H1 (cell line): ENCODE measurements around the gene SAP30L.

Experiments
- CHD7 ChIP-seq: fragments of 300-600 bp; sonication (generic); IDR thresholded peaks from 2 replicates; pipeline ENCODE4 v1.7.1; 2012; ENCODE audit warnings: low read length, moderate library complexity, mild to moderate bottlenecking, inconsistent platforms; ENCODE audit not compliant: insufficient replicate concordance
- CREB1 ChIP-seq: IDR thresholded peaks from 2 replicates; pipeline ENCODE4 v1.6.1; 2012; ENCODE audit warnings: inconsistent platforms
- CTCF ChIP-seq, 3 experiments: IDR thresholded peaks; 1 replicate in 2 of 3; 2 replicates in 1 of 3; pipeline versions ENCODE4 v1.5.1 to v1.6.1; 2011; ENCODE audit warnings: low read length in 3 of 3, mild to moderate bottlenecking in 3 of 3, inconsistent platforms in 2 of 3, low read depth in 1 of 3, moderate library complexity in 1 of 3; ENCODE audit not compliant: insufficient read depth in 1 of 3; ENCODE audit errors: control extremely low read depth in 1 of 3
- EP300 ChIP-seq, 2 experiments: IDR thresholded peaks; 1 replicate in 1 of 2; 2 replicates in 1 of 2; pipeline ENCODE4 v1.6.1; 2011 to 2012; ENCODE audit warnings: low read depth in 2 of 2, low read length in 2 of 2, mild to moderate bottlenecking in 2 of 2, borderline replicate concordance in 1 of 2, inconsistent platforms in 1 of 2, moderate library complexity in 1 of 2
- EZH2 ChIP-seq: fragments of 200-600 bp; sonication (generic); IDR thresholded peaks from 2 replicates; pipeline ENCODE4 v1.7.1; 2012; ENCODE audit warnings: low read depth, mild to moderate bottlenecking, moderate library complexity, low read length, inconsistent platforms; ENCODE audit not compliant: severe bottlenecking
- MAX ChIP-seq: IDR thresholded peaks from 2 replicates; pipeline ENCODE4 v1.6.1; 2012; ENCODE audit warnings: inconsistent platforms
- RFX5 ChIP-seq: IDR thresholded peaks from 2 replicates; pipeline ENCODE4 v1.6.1; 2011; ENCODE audit warnings: low read depth, low read length, improper control_type of control experiment, borderline replicate concordance
- RNF2 ChIP-seq: fragments of 200-900, 300-1000 bp; sonication (generic); IDR thresholded peaks from 2 replicates; pipeline ENCODE4 v1.7.1; 2016; ENCODE audit warnings: borderline replicate concordance, low read depth, mild to moderate bottlenecking, antibody characterized with exemption, low read length; ENCODE audit not compliant: poor library complexity, severe bottlenecking; ENCODE audit errors: missing control alignments

DNA sequence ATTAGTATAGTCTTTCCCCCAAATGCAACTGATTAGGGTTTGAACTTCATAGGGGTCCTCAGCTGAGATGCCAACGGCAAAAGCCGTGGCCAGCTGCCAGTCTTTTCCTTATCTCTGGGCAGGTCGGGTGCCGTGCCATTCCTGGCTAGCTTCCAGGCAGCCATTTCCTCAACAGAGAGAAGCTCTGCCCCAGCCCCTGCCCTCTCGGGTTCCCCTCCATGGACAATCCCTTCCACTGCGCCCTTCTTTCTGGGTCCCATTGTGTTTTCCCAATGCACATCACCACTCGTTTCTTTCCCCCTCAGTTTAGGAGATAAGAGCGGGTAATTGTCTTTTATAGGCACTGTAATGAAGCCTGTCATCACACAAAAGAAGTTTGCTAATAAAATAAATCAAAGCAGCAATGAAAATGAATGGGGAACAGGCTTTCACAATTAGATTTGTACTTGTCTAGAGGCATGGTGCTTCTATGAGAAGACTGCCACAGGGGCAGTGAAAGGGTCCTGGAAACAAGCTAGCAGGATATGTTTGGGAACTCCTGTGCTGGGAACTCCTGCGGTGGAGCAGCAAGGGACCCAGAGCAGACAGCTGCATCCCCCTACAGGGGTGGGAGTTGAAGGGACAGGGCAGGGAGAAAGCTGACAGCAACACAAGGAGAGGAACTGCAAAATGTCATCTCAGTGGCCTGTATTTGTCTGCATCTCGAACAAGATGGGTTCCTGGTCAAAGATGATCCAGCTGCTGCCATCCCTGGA is 48.0 kb upstream of the SAP30L start:
- TF ChIP-seq CTCF (IDR thresholded peaks at IDR 0.05; ENCODE audit: control extremely low read depth in 1 of 3, insufficient read depth in 1 of 3, low read depth in 1 of 3, low read length in 3 of 3): no peak
- TF ChIP-seq MAX: no peak
- TF ChIP-seq CHD7: no peak
- TF ChIP-seq RNF2: no peak
- no peak for TF ChIP-seq RFX5
- no peak for TF ChIP-seq EZH2
- TF ChIP-seq EP300 (IDR thresholded peaks at IDR 0.05; ENCODE audit: borderline replicate concordance in 1 of 2, low read depth in 2 of 2, low read length in 2 of 2): no peak
- no peak for TF ChIP-seq CREB1
